ENCODE results near the gene ALG12. TPM values are rescaled to one million over a fixed set of nuclear protein-coding genes. Genes with fewer than 3 reads are reported as not detected.

Gene ALG12
- total and polyA plus RNA-seq, 2 of the 13 experiments (the other 11 are each of a cell fraction or from before 2014, with no cell fraction given) = 7.8 to 15.8 TPM

DNA sequence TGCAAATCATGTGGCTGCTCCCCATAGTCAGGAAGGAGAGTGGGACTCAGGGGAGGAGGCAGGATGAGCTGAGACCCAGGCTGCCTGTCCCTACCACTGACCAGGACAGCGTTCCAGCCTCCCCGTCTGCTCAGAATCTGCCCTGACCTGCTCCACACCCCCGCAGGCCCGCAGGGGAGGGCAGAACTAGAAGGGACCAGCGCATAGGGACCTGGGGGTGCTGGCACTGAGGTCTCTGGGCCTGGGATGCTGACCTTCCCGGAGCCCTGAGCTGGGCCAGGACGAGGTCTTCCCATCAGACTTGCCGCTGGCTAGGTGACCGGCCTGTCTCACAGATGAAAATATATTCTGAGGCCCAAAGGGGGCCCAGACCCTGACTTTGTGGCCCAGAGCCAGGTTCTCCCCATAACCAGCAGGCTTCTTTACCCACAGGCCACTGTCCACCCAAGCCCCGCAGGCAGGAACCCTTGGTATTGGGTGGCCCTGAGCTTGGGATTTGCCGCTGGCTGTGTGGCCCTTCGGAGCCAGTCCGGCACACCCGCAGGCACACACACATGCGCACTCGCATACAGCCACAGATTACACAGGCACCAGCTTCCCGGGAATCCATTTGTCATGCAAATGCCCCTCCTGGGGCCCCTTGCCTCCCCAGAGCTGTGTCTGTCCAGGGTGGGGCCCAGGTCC, 28.5 kb upstream of the ALG12 start (continued):
- TF ChIP-seq, protein P1, sequence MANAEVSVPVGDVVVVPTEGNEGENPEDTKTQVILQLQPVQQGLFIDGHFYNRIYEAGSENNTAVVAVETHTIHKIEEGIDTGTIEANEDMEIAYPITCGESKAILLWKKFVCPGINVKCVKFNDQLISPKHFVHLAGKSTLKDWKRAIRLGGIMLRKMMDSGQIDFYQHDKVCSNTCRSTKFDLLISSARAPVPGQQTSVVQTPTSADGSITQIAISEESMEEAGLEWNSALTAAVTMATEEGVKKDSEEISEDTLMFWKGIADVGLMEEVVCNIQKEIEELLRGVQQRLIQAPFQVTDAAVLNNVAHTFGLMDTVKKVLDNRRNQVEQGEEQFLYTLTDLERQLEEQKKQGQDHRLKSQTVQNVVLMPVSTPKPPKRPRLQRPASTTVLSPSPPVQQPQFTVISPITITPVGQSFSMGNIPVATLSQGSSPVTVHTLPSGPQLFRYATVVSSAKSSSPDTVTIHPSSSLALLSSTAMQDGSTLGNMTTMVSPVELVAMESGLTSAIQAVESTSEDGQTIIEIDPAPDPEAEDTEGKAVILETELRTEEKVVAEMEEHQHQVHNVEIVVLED (CRISPR knock-in tag; IDR thresholded peaks at IDR 0.05; ENCODE audit: borderline replicate concordance) = no peak
- TF ChIP-seq, protein P2, sequence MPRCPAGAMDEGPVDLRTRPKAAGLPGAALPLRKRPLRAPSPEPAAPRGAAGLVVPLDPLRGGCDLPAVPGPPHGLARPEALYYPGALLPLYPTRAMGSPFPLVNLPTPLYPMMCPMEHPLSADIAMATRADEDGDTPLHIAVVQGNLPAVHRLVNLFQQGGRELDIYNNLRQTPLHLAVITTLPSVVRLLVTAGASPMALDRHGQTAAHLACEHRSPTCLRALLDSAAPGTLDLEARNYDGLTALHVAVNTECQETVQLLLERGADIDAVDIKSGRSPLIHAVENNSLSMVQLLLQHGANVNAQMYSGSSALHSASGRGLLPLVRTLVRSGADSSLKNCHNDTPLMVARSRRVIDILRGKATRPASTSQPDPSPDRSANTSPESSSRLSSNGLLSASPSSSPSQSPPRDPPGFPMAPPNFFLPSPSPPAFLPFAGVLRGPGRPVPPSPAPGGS (CRISPR knock-in tag; IDR thresholded peaks at IDR 0.05) = no peak
- TF ChIP-seq EZH2 (conservative IDR thresholded peaks at IDR 0.05; ENCODE audit: low read depth, low read length) (no peak), PHF21A (CRISPR knock-in tag; IDR thresholded peaks at IDR 0.05) (peak; percentile 65; the same call in 1 of the 2 replicates), KDM3A (CRISPR knock-in tag; IDR thresholded peaks at IDR 0.05; ENCODE audit: low read depth) (no peak), NCOA2 (CRISPR knock-in tag; IDR thresholded peaks at IDR 0.05) (no peak), KMT2B (CRISPR knock-in tag; IDR thresholded peaks at IDR 0.05) (peak; percentile 33; the same call in 1 of the 2 replicates), ZFP82 (CRISPR knock-in tag; IDR thresholded peaks at IDR 0.05; ENCODE audit: borderline replicate concordance) (peak; percentile 58; the same call in 1 of the 2 replicates), ZNF124 (CRISPR knock-in tag; IDR thresholded peaks at IDR 0.05) (no peak), ZKSCAN8 (CRISPR knock-in tag; IDR thresholded peaks at IDR 0.05; ENCODE audit: borderline replicate concordance) (no peak), HES4 (CRISPR knock-in tag; IDR thresholded peaks at IDR 0.05; ENCODE audit: borderline replicate concordance) (no peak), GABPB1 (CRISPR knock-in tag; IDR thresholded peaks at IDR 0.05) (0 out of 2 replicates have a peak, but pooled peaks have one; percentile 29), ZNF777 (CRISPR knock-in tag; IDR thresholded peaks at IDR 0.05) (peak; percentile 26; the same call in 1 of the 2 replicates), ATF7-NPFF (CRISPR knock-in tag; IDR thresholded peaks at IDR 0.05; ENCODE audit: low read depth) (no peak; the same call in 1 of the 2 replicates), GRHL1 (CRISPR knock-in tag; conservative IDR thresholded peaks at IDR 0.05) (no peak), FOXM1 (CRISPR knock-in tag; IDR thresholded peaks at IDR 0.05) (no peak)
- TF ChIP-seq, protein P3, sequence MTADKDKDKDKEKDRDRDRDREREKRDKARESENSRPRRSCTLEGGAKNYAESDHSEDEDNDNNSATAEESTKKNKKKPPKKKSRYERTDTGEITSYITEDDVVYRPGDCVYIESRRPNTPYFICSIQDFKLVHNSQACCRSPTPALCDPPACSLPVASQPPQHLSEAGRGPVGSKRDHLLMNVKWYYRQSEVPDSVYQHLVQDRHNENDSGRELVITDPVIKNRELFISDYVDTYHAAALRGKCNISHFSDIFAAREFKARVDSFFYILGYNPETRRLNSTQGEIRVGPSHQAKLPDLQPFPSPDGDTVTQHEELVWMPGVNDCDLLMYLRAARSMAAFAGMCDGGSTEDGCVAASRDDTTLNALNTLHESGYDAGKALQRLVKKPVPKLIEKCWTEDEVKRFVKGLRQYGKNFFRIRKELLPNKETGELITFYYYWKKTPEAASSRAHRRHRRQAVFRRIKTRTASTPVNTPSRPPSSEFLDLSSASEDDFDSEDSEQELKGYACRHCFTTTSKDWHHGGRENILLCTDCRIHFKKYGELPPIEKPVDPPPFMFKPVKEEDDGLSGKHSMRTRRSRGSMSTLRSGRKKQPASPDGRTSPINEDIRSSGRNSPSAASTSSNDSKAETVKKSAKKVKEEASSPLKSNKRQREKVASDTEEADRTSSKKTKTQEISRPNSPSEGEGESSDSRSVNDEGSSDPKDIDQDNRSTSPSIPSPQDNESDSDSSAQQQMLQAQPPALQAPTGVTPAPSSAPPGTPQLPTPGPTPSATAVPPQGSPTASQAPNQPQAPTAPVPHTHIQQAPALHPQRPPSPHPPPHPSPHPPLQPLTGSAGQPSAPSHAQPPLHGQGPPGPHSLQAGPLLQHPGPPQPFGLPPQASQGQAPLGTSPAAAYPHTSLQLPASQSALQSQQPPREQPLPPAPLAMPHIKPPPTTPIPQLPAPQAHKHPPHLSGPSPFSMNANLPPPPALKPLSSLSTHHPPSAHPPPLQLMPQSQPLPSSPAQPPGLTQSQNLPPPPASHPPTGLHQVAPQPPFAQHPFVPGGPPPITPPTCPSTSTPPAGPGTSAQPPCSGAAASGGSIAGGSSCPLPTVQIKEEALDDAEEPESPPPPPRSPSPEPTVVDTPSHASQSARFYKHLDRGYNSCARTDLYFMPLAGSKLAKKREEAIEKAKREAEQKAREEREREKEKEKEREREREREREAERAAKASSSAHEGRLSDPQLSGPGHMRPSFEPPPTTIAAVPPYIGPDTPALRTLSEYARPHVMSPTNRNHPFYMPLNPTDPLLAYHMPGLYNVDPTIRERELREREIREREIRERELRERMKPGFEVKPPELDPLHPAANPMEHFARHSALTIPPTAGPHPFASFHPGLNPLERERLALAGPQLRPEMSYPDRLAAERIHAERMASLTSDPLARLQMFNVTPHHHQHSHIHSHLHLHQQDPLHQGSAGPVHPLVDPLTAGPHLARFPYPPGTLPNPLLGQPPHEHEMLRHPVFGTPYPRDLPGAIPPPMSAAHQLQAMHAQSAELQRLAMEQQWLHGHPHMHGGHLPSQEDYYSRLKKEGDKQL (CRISPR knock-in tag; IDR thresholded peaks at IDR 0.05; ENCODE audit: low read depth) = no peak
- TF ChIP-seq, protein P4, sequence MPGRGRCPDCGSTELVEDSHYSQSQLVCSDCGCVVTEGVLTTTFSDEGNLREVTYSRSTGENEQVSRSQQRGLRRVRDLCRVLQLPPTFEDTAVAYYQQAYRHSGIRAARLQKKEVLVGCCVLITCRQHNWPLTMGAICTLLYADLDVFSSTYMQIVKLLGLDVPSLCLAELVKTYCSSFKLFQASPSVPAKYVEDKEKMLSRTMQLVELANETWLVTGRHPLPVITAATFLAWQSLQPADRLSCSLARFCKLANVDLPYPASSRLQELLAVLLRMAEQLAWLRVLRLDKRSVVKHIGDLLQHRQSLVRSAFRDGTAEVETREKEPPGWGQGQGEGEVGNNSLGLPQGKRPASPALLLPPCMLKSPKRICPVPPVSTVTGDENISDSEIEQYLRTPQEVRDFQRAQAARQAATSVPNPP (CRISPR knock-in tag; IDR thresholded peaks at IDR 0.05) = no peak
